Activated CD4-positive, alpha-beta memory T cell treated with anti-CD3 and anti-CD28 coated beads, Interleukin-2, amount 10 ng/mL, durations not matched to agents 7 days and 5 days (primary cell): ENCODE data around the gene MT1E. TPM values are rescaled to one million over a fixed set of nuclear protein-coding genes. Genes with fewer than 3 reads are reported as not detected.
"Not testable (repeated sequence)": the region's sequence is repeated elsewhere in the genome, so short reads cannot be mapped to it uniquely, and the experiment has no call there.

Source experiments
- CTCF ChIA-PET: fragments of 350-600 bp; sonication (Branson Sonifier 250); formaldehyde crosslinking; loops from one replicate; lab custom pipeline; 2021; ENCODE audit warnings: antibody characterized with exemption, inconsistent platforms; lab: Charles Lee
- POLR2A ChIA-PET: fragments of 350-600 bp; sonication (Branson Sonifier 250); formaldehyde crosslinking; loops from one replicate; lab custom pipeline; 2021; ENCODE audit warnings: antibody characterized with exemption; lab: Charles Lee
- DNase-seq: peaks from one replicate; pipeline ENCODE4 v3.0.0-alpha.2; 2020
- H3K27ac Mint-ChIP-seq: one replicate; pipeline ENCODE4 v1.8.0; 2021; ENCODE audit warnings: mild to moderate bottlenecking, mixed read lengths
- H3K27me3 Mint-ChIP-seq: one replicate; pipeline ENCODE4 v1.8.0; 2021; ENCODE audit warnings: mixed read lengths
- H3K36me3 Mint-ChIP-seq: one replicate; pipeline ENCODE4 v1.8.0; 2021; ENCODE audit warnings: low read depth, mixed read lengths
- H3K4me1 Mint-ChIP-seq: one replicate; pipeline ENCODE4 v1.8.0; 2021; ENCODE audit warnings: mixed read lengths
- H3K4me3 Mint-ChIP-seq: one replicate; pipeline ENCODE4 v1.8.0; 2021; ENCODE audit warnings: mild to moderate bottlenecking, mixed read lengths
- H3K9me3 Mint-ChIP-seq: one replicate; pipeline ENCODE4 v1.8.0; 2021; ENCODE audit warnings: mixed read lengths
- total RNA-seq, 2 experiments: library from RNA; stranded (reverse); gene quantifications; one replicate each; pipeline ENCODE4 v1.2.3, GENCODE V29; 2021

Gene MT1E
- total RNA-seq, 2 experiments from 2014 or later: 10.4 to 12.3 TPM

- POLR2A ChIA-PET: interaction anchor here (2.0 kb wide), 1 partner anchor 12 kb away, joined by 8 read pairs; the partner anchor contains the start of gene MT1X
- Mint-ChIP-seq H3K36me3 (no peaks in the 10 kb centered on the region), H3K9me3 (no peaks in the 10 kb centered on the region), H3K4me1 (peaks cover 28% of the 10 kb centered on the region), H3K27me3 (peaks cover 85% of the 10 kb centered on the region), H3K27ac (no peak overlapping the region), H3K4me3 (no peak overlapping the region)
- no peak for DNase-seq
- CTCF ChIA-PET: interaction anchor here (1.0 kb wide), 1 partner anchor 31 kb away, joined by 5 read pairs; no protein-coding TSS in a partner anchor
Measured at GRCh38 chr16:56670620-56670934, 45.0 kb downstream of the MT1E start.

GRCh38 chr16:56671691-56672090 is 46.1 kb downstream of the MT1E start:
- Mint-ChIP-seq H3K4me1 (peaks cover 36% of the 10 kb centered on the region), H3K27me3 (peaks cover 82% of the 10 kb centered on the region)
- H3K27ac Mint-ChIP-seq, H3K36me3 Mint-ChIP-seq, POLR2A ChIA-PET, H3K4me3 Mint-ChIP-seq, DNase-seq, H3K9me3 Mint-ChIP-seq: not testable (repeated sequence)
- CTCF ChIA-PET: interaction anchor here (1.6 kb wide), 1 partner anchor 29 kb away, joined by 5 read pairs; no protein-coding TSS in a partner anchor

GRCh38 chr16:56672171-56672570 is 46.6 kb downstream of the MT1E start:
- H3K4me3 Mint-ChIP-seq, H3K27ac Mint-ChIP-seq, H3K36me3 Mint-ChIP-seq, DNase-seq, POLR2A ChIA-PET, H3K9me3 Mint-ChIP-seq: not testable (repeated sequence)
- H3K27me3 Mint-ChIP-seq: peaks cover 78% of the 10 kb centered on the region
- peaks cover 36% of the 10 kb centered on the region for H3K4me1 Mint-ChIP-seq
- CTCF ChIA-PET: interaction anchor here (1.0 to 1.6 kb wide), 2 partner anchors 29 to 96 kb away, joined by 3 to 5 read pairs; no protein-coding TSS in a partner anchor

- Mint-ChIP-seq H3K9me3 (no peaks in the 10 kb centered on the region), H3K36me3 (no peaks in the 10 kb centered on the region), H3K4me3 (no peak overlapping the region), H3K4me1 (peaks cover 30% of the 10 kb centered on the region), H3K27ac (no peak overlapping the region), H3K27me3 (peaks cover 72% of the 10 kb centered on the region)
- CTCF ChIA-PET: interaction anchor here (0.8 to 1.7 kb wide), 5 partner anchors 12 to 116 kb away, joined by 3 to 8 read pairs (median 3); no protein-coding TSS in a partner anchor
- no peak for DNase-seq
- POLR2A ChIA-PET: interaction anchor here (0.6 to 0.8 kb wide), 2 partner anchors 11 to 29 kb away, joined by 3 read pairs; no protein-coding TSS in a partner anchor
Measured at GRCh38 chr16:56672761-56673536, 47.4 kb downstream of the MT1E start.

- Mint-ChIP-seq H3K27ac (no peak overlapping the region), H3K36me3 (no peaks in the 10 kb centered on the region), H3K4me3 (no peak overlapping the region), H3K4me1 (peaks cover 22% of the 10 kb centered on the region), H3K9me3 (no peaks in the 10 kb centered on the region), H3K27me3 (peaks cover 64% of the 10 kb centered on the region)
- ChIA-PET CTCF (interaction anchor here (1.0 to 1.7 kb wide), 3 partner anchors 28 to 254 kb away, joined by 3 to 8 read pairs (median 3); no protein-coding TSS in a partner anchor), POLR2A (interaction anchor here (0.6 to 1.1 kb wide), 2 partner anchors 8 to 10 kb away, joined by 3 to 5 read pairs; partner anchors contain the start of gene MT1X)
- no peak for DNase-seq
Measured at GRCh38 chr16:56673921-56674320, 48.3 kb downstream of the MT1E start.

- not testable (repeated sequence) for H3K27ac Mint-ChIP-seq, H3K36me3 Mint-ChIP-seq, DNase-seq, H3K9me3 Mint-ChIP-seq, H3K4me3 Mint-ChIP-seq
- POLR2A ChIA-PET: interaction anchor here (1.1 kb wide), 1 partner anchor 8 kb away, joined by 5 read pairs; the partner anchor contains the start of gene MT1X
- H3K4me1 Mint-ChIP-seq: peaks cover 18% of the 10 kb centered on the region
- peaks cover 58% of the 10 kb centered on the region for H3K27me3 Mint-ChIP-seq
- CTCF ChIA-PET: interaction anchor here (1.2 to 1.7 kb wide), 2 partner anchors 27 to 253 kb away, joined by 3 to 8 read pairs; no protein-coding TSS in a partner anchor
Measured at GRCh38 chr16:56674570-56674969, 49.0 kb downstream of the MT1E start.

- DNase-seq: peak; percentile 60
- H3K4me3 Mint-ChIP-seq: peak overlapping the region; percentile 44
- peaks cover 21% of the 10 kb centered on the region for H3K4me1 Mint-ChIP-seq
- no peaks in the 10 kb centered on the region for H3K36me3 Mint-ChIP-seq
- peaks cover 46% of the 10 kb centered on the region for H3K27me3 Mint-ChIP-seq
- CTCF ChIA-PET: interaction anchor here (0.7 to 1.6 kb wide), 3 partner anchors 14 to 32 kb away, joined by 3 to 12 read pairs (median 3); no protein-coding TSS in a partner anchor
- POLR2A ChIA-PET: interaction anchor here (0.7 to 1.7 kb wide), 2 partner anchors 13 to 26 kb away, joined by 6 to 8 read pairs; no protein-coding TSS in a partner anchor
- no peak overlapping the region for H3K27ac Mint-ChIP-seq
- H3K9me3 Mint-ChIP-seq: no peaks in the 10 kb centered on the region
Measured at GRCh38 chr16:56675685-56676210, 50.2 kb downstream of the MT1E start.

Other genes with a start within 250 kb of the MT1E start
- gene AMFR, start 200.2 kb upstream of the MT1E start, total RNA-seq: 10 to 100 TPM; 48.8 to 51.0 TPM
- gene NUDT21, start 174.4 kb upstream of the MT1E start, total RNA-seq: 100 to 1,000 TPM; 239 to 241 TPM
- gene OGFOD1, start 174.2 kb upstream of the MT1E start, total RNA-seq: 10 to 100 TPM; 36.5 to 39.5 TPM
- 10 to 100 TPM; 15.6 to 18.4 TPM for gene BBS2, start 105.8 kb upstream of the MT1E start, total RNA-seq
- gene MT4, start 60.7 kb upstream of the MT1E start, total RNA-seq: not detected
- 1 to 10 TPM; 1.8 to 2.5 TPM for gene MT3, start 36.3 kb upstream of the MT1E start, total RNA-seq
- gene MT2A, start 17.2 kb upstream of the MT1E start, total RNA-seq: 10 to 100 TPM; 47.9 to 51.4 TPM
- not detected for gene MT1M, start 6.9 kb downstream of the MT1E start, total RNA-seq
- gene MT1A, start 12.9 kb downstream of the MT1E start, total RNA-seq: not detected
- gene MT1B, start 26.1 kb downstream of the MT1E start, total RNA-seq: not detected
- 10 to 100 TPM; 15.8 to 16.4 TPM for gene MT1F, start 32.2 kb downstream of the MT1E start, total RNA-seq
- 1 to 10 TPM; 2.2 to 2.9 TPM for gene MT1G, start 42.3 kb downstream of the MT1E start, total RNA-seq
- not detected for gene MT1H, start 44.0 kb downstream of the MT1E start, total RNA-seq
- gene MT1X, start 56.7 kb downstream of the MT1E start, total RNA-seq: 10 to 100 TPM; 28.4 to 33.1 TPM
- 10 to 100 TPM; 66.4 to 70.1 TPM for gene NUP93, start 104.3 kb downstream of the MT1E start, total RNA-seq
- gene SLC12A3, start 239.4 kb downstream of the MT1E start, total RNA-seq: not detected